Liver (tissue), 9 donors: ENCODE data around the gene CRABP2. TPM values are rescaled to one million over a fixed set of nuclear protein-coding genes. Genes with fewer than 3 reads are reported as not detected.

Source experiments
- DNase-seq: peaks from one replicate; pipeline ENCODE4 v3.0.0-alpha.2; 2017; ENCODE audit warnings: low spot score
- H3K27ac ChIP-seq, 2 donors: one replicate each; pipeline ENCODE4 v1.7.0; 2013; ENCODE audit warnings: inconsistent platforms in 2 of 2, low read length in 2 of 2, control low read depth in 1 of 2, low read depth in 1 of 2, mild to moderate bottlenecking in 1 of 2
- H3K27me3 ChIP-seq, 4 donors: one replicate each; pipeline versions ENCODE4 v1.6.1 to v1.7.0; 2013; ENCODE audit warnings: low read length in 3 of 4, inconsistent platforms in 1 of 4, mild to moderate bottlenecking in 1 of 4, moderate library complexity in 1 of 4; ENCODE audit not compliant: control insufficient read depth in 4 of 4, insufficient read depth in 4 of 4
- H3K36me3 ChIP-seq, 4 donors: one replicate each; pipeline versions ENCODE4 v1.6.1 to v1.7.0; 2013; ENCODE audit warnings: low read length in 3 of 4, mild to moderate bottlenecking in 3 of 4, low read depth in 1 of 4, moderate library complexity in 1 of 4; ENCODE audit not compliant: control insufficient read depth in 4 of 4, insufficient read depth in 3 of 4
- H3K4me1 ChIP-seq, 4 donors: one replicate each; pipeline versions ENCODE4 v1.6.1 to v1.7.0; 2013; ENCODE audit warnings: low read length in 3 of 4, mild to moderate bottlenecking in 3 of 4, moderate library complexity in 1 of 4; ENCODE audit not compliant: control insufficient read depth in 4 of 4, insufficient read depth in 4 of 4
- H3K4me3 ChIP-seq, 3 donors: one replicate each; pipeline versions ENCODE4 v1.6.1 to v1.7.0; 2013; ENCODE audit warnings: low read length in 3 of 3, control low read depth in 1 of 3, low read depth in 1 of 3, mild to moderate bottlenecking in 1 of 3
- H3K9ac ChIP-seq, 2 donors: one replicate each; pipeline ENCODE4 v1.7.0; 2013; ENCODE audit warnings: low read length in 2 of 2, mild to moderate bottlenecking in 2 of 2, moderate library complexity in 2 of 2, control low read depth in 1 of 2, low read depth in 1 of 2
- H3K9me3 ChIP-seq, 4 donors: one replicate each; pipeline versions ENCODE4 v1.6.1 to v1.7.0; 2013; ENCODE audit warnings: low read length in 3 of 4; ENCODE audit not compliant: control insufficient read depth in 4 of 4
- ATF3 ChIP-seq: IDR thresholded peaks from 2 replicates; pipeline ENCODE4 v1.6.1; 2016; ENCODE audit warnings: antibody characterized with exemption
- FOXA1 ChIP-seq: IDR thresholded peaks from 2 replicates; pipeline ENCODE4 v1.6.1; 2016; ENCODE audit warnings: antibody characterized with exemption
- FOXA2 ChIP-seq: IDR thresholded peaks from 2 replicates; pipeline ENCODE4 v1.6.1; 2016; ENCODE audit warnings: antibody characterized with exemption
- GABPA ChIP-seq, 2 donors: IDR thresholded peaks in 1 of 2; conservative IDR thresholded peaks in 1 of 2; 2 replicates each; pipeline ENCODE4 v1.6.1; 2016; ENCODE audit warnings: antibody characterized with exemption in 2 of 2, mild to moderate bottlenecking in 1 of 2, moderate library complexity in 1 of 2
- HNF4A ChIP-seq, 2 donors: conservative IDR thresholded peaks; 2 replicates each; pipeline ENCODE4 v1.6.1; 2016; ENCODE audit warnings: antibody characterized with exemption in 2 of 2, mild to moderate bottlenecking in 2 of 2
- HNF4G ChIP-seq: IDR thresholded peaks from 2 replicates; pipeline ENCODE4 v1.6.1; 2016; ENCODE audit warnings: antibody characterized with exemption
- JUND ChIP-seq, 2 donors: IDR thresholded peaks; 2 replicates each; pipeline ENCODE4 v1.6.1; 2016; ENCODE audit warnings: antibody characterized with exemption in 2 of 2
- NR2F2 ChIP-seq: IDR thresholded peaks from 2 replicates; pipeline ENCODE4 v1.6.1; 2016; ENCODE audit warnings: antibody characterized with exemption
- RAD21 ChIP-seq, 2 donors: IDR thresholded peaks; 2 replicates each; pipeline ENCODE4 v1.6.1; 2016; ENCODE audit warnings: antibody characterized with exemption in 2 of 2, mild to moderate bottlenecking in 2 of 2
- REST ChIP-seq: IDR thresholded peaks from 2 replicates; pipeline ENCODE4 v1.6.1; 2016; ENCODE audit warnings: antibody characterized with exemption, mild to moderate bottlenecking
- RXRA ChIP-seq, 2 donors: IDR thresholded peaks; 2 replicates each; pipeline ENCODE4 v1.6.1; 2017 to 2018; ENCODE audit warnings: antibody characterized with exemption in 2 of 2, mild to moderate bottlenecking in 1 of 2
- SP1 ChIP-seq: IDR thresholded peaks from 2 replicates; pipeline ENCODE4 v1.6.1; 2018; ENCODE audit warnings: antibody characterized with exemption, mild to moderate bottlenecking
- YY1 ChIP-seq: IDR thresholded peaks from 2 replicates; pipeline ENCODE4 v1.6.1; 2016; ENCODE audit warnings: antibody characterized with exemption, mild to moderate bottlenecking
- WGBS: extraction: QIAGEN DNeasy Blood & Tissue Kit; methylation state at CpG from one replicate; pipeline ENCODE4 v1.1.7; 2013; 5-methylcytosine and 5-hydroxymethylcytosine counted together
- polyA plus RNA-seq, 2 donors: library from polyadenylated mRNA; stranded (reverse) in 1 of 2; unstranded in 1 of 2; fragments of 200-250 nt in 1 of 2; fragments of >200 nt in 1 of 2; fragmentation: Nextera tagmentation in 1 of 2; extraction: Ambion mirVana in 1 of 2; gene quantifications; one replicate each; pipeline versions ENCODE4 v1.2.1 to v1.2.3, GENCODE V29; 2013 to 2015
- total RNA-seq, 2 donors: library from RNA; depleted of rRNA; stranded (reverse); fragments of >200 nt; gene quantifications; one replicate each; pipeline ENCODE4 v1.2.3, GENCODE V29; 2014
- TF ChIP-seq, protein P1 (sequence below): IDR thresholded peaks from 2 replicates; pipeline ENCODE4 v1.6.1; 2016; ENCODE audit warnings: antibody characterized with exemption
- TF ChIP-seq, protein P2 (sequence below): IDR thresholded peaks from 2 replicates; pipeline ENCODE4 v1.6.1; 2016; ENCODE audit warnings: antibody characterized with exemption
- donor health status: healthy.
- donor health status: healthy.
- donor health status: healthy.
- donor health status: healthy.
- donor health status: healthy.

CRABP2 gene
- total and polyA plus RNA-seq, 4 donors: 0.14 to 0.22 TPM; not detected in 2

DNA sequence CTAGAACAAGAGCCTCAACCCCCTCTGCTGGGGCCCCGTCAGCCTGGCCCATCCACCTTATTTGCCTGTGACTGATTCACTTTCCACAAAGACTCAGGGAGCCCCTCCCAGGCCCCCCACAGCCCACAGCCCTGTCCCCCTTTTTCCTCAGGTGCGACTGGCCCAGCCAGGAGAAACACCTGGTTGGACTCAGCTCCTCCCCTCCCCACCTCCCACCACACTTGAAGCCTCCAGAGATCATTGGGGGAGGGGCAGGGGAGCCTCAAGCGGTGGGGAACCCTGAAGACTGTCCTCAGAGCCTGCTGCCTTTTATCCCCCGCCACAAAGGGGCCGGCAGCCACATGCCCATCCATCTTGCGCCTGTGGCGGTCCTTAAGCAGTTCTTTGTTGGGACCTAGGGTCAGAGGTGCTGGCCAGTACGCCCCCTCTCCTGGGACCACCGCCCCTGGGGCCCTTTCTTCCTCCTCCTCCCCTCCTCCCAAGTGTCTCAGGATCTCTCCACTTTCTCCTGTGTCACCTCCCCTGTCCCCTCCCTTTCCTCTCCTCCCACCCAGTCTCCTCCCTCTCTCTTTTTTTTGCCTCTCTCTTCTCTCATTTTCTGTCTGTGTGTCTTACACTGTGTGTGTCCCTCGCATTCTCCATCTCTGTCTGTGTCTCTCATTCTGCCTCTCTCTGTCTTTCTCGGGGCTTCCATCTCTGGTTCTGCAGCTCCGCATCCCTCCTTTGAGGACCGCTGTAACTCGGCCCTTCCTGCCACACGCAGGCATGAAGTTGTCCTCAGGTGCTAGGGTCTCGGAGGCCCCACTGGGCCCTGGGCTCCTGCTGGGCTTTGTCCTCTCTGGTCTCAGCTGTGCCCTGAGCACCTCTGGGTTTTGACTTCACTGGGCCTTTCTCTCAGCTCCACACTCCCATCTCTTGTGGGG, 12.2 kb downstream of the CRABP2 start:
- Histone ChIP-seq H3K4me3 (no peak overlapping the region), H3K9me3 (no peaks in the 10 kb centered on the region), H3K36me3 (no peaks in the 10 kb centered on the region), H3K9ac (no peak overlapping the region), H3K27ac (no peak overlapping the region), H3K4me1 (peaks cover 0 to 5% (median 3%) of the 10 kb centered on the region in 4 donors), H3K27me3 (peaks cover 0 to 2% (median under 1%) of the 10 kb centered on the region in 4 donors)
- DNase-seq: no peak
- no peak for TF ChIP-seq YY1
- TF ChIP-seq RXRA (IDR thresholded peaks at IDR 0.05): no peak
- no peak for TF ChIP-seq FOXA2
- TF ChIP-seq FOXA1: no peak
- no peak for TF ChIP-seq RAD21 (IDR thresholded peaks at IDR 0.05)
- no peak for TF ChIP-seq HNF4A (conservative IDR thresholded peaks at IDR 0.05)
- TF ChIP-seq HNF4G: no peak
- no peak for TF ChIP-seq REST
- TF ChIP-seq, protein P1, sequence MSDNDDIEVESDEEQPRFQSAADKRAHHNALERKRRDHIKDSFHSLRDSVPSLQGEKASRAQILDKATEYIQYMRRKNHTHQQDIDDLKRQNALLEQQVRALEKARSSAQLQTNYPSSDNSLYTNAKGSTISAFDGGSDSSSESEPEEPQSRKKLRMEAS: no peak
- TF ChIP-seq JUND (IDR thresholded peaks at IDR 0.05): no peak
- no peak for TF ChIP-seq ATF3
- no peak for TF ChIP-seq GABPA (IDR thresholded peaks at IDR 0.05 in 1 of 2, conservative IDR thresholded peaks at IDR 0.05 in 1 of 2)
- TF ChIP-seq NR2F2: no peak
- TF ChIP-seq SP1: no peak
- TF ChIP-seq, protein P2, sequence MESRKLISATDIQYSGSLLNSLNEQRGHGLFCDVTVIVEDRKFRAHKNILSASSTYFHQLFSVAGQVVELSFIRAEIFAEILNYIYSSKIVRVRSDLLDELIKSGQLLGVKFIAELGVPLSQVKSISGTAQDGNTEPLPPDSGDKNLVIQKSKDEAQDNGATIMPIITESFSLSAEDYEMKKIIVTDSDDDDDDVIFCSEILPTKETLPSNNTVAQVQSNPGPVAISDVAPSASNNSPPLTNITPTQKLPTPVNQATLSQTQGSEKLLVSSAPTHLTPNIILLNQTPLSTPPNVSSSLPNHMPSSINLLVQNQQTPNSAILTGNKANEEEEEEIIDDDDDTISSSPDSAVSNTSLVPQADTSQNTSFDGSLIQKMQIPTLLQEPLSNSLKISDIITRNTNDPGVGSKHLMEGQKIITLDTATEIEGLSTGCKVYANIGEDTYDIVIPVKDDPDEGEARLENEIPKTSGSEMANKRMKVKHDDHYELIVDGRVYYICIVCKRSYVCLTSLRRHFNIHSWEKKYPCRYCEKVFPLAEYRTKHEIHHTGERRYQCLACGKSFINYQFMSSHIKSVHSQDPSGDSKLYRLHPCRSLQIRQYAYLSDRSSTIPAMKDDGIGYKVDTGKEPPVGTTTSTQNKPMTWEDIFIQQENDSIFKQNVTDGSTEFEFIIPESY: no peak
- WGBS: 39% methylated on average over 16 of the region's 16 CpGs

DNA sequence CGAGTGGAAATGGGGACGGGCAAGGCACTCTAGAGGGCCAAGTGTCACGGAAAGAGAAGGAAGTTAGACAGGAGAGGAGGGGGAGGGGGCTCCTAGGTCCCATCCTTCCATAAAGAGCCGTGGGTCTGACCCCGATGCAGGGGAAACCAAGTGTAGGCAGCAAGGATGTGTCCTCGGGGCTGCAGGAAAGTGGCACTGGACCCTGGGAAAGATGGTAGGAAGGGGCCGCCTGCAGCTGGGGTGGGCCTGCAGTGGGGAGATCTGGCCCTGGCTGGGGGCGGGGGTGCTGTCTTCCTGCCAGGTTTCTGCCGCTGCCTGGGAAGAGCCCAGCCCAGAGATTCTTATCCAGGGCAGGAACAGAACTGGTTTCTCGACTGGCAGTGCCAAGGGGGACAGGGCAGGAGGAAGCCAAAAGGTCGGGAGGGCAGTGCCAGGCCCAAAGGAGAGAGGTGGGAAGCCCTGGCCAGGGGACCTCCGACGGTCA, 12.9 kb downstream of the CRABP2 start:
- Histone ChIP-seq H3K4me3 (no peak overlapping the region), H3K9me3 (no peaks in the 10 kb centered on the region), H3K36me3 (no peaks in the 10 kb centered on the region), H3K27me3 (peaks cover 0 to 2% (median under 1%) of the 10 kb centered on the region in 4 donors), H3K9ac (no peak overlapping the region), H3K4me1 (peaks cover 0 to 5% (median 3%) of the 10 kb centered on the region in 4 donors), H3K27ac (no peak overlapping the region)
- TF ChIP-seq YY1 (no peak), FOXA2 (no peak), GABPA (IDR thresholded peaks at IDR 0.05 in 1 of 2, conservative IDR thresholded peaks at IDR 0.05 in 1 of 2) (no peak), HNF4G (no peak), HNF4A (conservative IDR thresholded peaks at IDR 0.05) (no peak), RXRA (IDR thresholded peaks at IDR 0.05) (no peak)
- 12% methylated on average over 13 of the region's 13 CpGs for WGBS
- no peak for DNase-seq
